Psoas muscle (tissue), 8 donors: ENCODE measurements around the gene LCLAT1. TPM values are rescaled to one million over a fixed set of nuclear protein-coding genes. Genes with fewer than 3 reads are reported as not detected.
A peak's percentile ranks its signal among the peaks of the same experiment; 100 is the strongest.

Source experiments
- ATAC-seq, 4 donors: fragments of 200-7000 bp; cut with Tn5 transposase; one replicate each; pipeline ENCODE4 v1.9.1; 2020; ENCODE audit warnings: moderate library complexity in 3 of 4, mild to moderate bottlenecking in 2 of 4
- DNase-seq, 2 donors: peaks; one replicate each; pipeline ENCODE4 v3.0.0-alpha.2; 2020
- H3K27ac ChIP-seq: fragments of 200-600 bp; one replicate; pipeline ENCODE4 v1.8.0; 2022
- H3K27me3 ChIP-seq, 3 donors: fragments of 200-600 bp in 1 of 3; one replicate each; pipeline versions ENCODE4 v1.6.1 to v1.8.0; 2013 to 2022; ENCODE audit warnings: low read length in 2 of 3, mild to moderate bottlenecking in 2 of 3, moderate library complexity in 1 of 3; ENCODE audit not compliant: insufficient read depth in 3 of 3
- H3K36me3 ChIP-seq, 2 donors: fragments of 200-600 bp in 1 of 2; one replicate each; pipeline versions ENCODE4 v1.6.1 to v1.8.0; 2013 to 2022; ENCODE audit warnings: low read depth in 1 of 2, mild to moderate bottlenecking in 1 of 2, moderate library complexity in 1 of 2; ENCODE audit not compliant: insufficient read depth in 1 of 2
- H3K4me1 ChIP-seq: fragments of 200-600 bp; one replicate; pipeline ENCODE4 v1.8.0; 2022
- H3K4me3 ChIP-seq: fragments of 200-600 bp; one replicate; pipeline ENCODE4 v1.8.0; 2022; ENCODE audit warnings: mild to moderate bottlenecking
- H3K9me3 ChIP-seq: fragments of 200-600 bp; one replicate; pipeline ENCODE4 v1.8.0; 2022
- WGBS, 3 donors: extraction: QIAGEN DNeasy Blood & Tissue Kit; methylation state at CpG; one replicate each; pipeline versions ENCODE4 v1.1.6 to v1.1.7; 2013; 5-methylcytosine and 5-hydroxymethylcytosine counted together
- intact Hi-C, 2 donors: fragments of 100-400 bp; cut with DNase I; formaldehyde crosslinking; loops; one replicate each; pipeline versions ENCODE4 v1.11.0 to v1.14.2; 2022
- polyA plus RNA-seq, 3 donors: library from polyadenylated mRNA; stranded (reverse); fragments of 200-250 nt; gene quantifications; one replicate each; pipeline ENCODE4 v1.2.3, GENCODE V29; 2013
- total RNA-seq, 4 donors: library from RNA; stranded (reverse); fragmentation: NEBNext Ultra II Directional in 2 of 4; extraction: Animal tissue kit (Norgen Biotek cat#: 25700) in 2 of 4; gene quantifications; one replicate each; pipeline versions ENCODE4 v1.2.1 to v1.2.4, GENCODE V29; 2021 to 2023
- TF ChIP-seq, protein P1 (sequence below): fragments of 200-600 bp; IDR thresholded peaks from one replicate; pipeline ENCODE4 v1.8.0; 2022; ENCODE audit warnings: antibody characterized with exemption
- donor health status: healthy with polysubstance abuse.
- donor health status: DM: no; HTN: no; CAD: no; lungs with moderate emphysema.
- donor health status: Bipolar disorder and iron deficiency.
- donor health status: healthy.
- donor health status: DM: yes; HTN: yes; CAD: no.
- donor health status: DM: no; HTN: no; CAD: no.
- donor health status: DM: no; HTN: no; CAD: no.
- donor health status: DM: yes; HTN: yes; CAD: no.

LCLAT1 gene
- total and polyA plus RNA-seq, 7 donors = 4.2 to 18.8 (median 6.0) TPM

DNA sequence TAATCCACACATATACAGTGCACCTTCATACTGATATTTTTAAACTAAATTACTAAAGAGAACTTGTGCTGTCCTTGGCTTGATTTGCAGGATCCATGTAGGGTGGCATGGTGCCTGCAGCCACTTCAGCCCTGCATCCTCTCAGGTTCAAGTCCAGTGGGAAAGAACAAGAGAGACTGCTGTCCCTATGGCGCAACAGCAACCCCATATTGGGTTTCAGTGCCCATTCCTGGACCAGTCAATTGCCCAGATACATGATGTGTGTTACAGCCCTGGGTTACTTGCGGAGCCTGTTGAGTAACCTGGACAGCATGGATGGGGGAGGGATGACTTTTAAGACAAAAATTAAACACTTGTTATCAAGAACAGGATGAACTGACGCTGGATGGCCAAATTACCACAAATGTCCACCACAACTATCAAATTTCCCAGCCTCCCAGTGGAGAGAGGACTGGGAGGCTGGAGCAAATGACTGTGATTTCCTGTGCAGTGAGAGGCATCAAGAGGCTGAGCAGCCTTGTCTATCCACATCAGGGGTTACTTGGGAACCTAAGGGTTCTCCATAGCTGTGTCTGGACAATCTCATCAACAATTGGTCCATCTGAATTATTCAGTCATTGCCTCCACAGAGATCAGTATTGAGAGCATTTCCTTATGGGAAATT is 198.2 kb downstream of the LCLAT1 start:
- peak overlapping the region; percentile 71 for H3K27ac ChIP-seq
- H3K36me3 ChIP-seq = peaks cover 1 to 11% of the 10 kb centered on the region in 2 donors
- H3K27me3 ChIP-seq = no peaks in the 10 kb centered on the region
- no peak overlapping the region for H3K4me3 ChIP-seq
- peaks cover 28% of the 10 kb centered on the region for H3K4me1 ChIP-seq
- DNase-seq = peak; percentile 65 to 90
- peak; percentile 93 to 98 (median 97) for ATAC-seq
- TF ChIP-seq, protein P1, sequence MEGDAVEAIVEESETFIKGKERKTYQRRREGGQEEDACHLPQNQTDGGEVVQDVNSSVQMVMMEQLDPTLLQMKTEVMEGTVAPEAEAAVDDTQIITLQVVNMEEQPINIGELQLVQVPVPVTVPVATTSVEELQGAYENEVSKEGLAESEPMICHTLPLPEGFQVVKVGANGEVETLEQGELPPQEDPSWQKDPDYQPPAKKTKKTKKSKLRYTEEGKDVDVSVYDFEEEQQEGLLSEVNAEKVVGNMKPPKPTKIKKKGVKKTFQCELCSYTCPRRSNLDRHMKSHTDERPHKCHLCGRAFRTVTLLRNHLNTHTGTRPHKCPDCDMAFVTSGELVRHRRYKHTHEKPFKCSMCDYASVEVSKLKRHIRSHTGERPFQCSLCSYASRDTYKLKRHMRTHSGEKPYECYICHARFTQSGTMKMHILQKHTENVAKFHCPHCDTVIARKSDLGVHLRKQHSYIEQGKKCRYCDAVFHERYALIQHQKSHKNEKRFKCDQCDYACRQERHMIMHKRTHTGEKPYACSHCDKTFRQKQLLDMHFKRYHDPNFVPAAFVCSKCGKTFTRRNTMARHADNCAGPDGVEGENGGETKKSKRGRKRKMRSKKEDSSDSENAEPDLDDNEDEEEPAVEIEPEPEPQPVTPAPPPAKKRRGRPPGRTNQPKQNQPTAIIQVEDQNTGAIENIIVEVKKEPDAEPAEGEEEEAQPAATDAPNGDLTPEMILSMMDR = no peak
- intact Hi-C loops = no loop called here
- WGBS, 3 donors = 33 to 46% (median 35%) methylated on average over 3 of the region's 3 CpGs
- H3K9me3 ChIP-seq = no peaks in the 10 kb centered on the region

DNA sequence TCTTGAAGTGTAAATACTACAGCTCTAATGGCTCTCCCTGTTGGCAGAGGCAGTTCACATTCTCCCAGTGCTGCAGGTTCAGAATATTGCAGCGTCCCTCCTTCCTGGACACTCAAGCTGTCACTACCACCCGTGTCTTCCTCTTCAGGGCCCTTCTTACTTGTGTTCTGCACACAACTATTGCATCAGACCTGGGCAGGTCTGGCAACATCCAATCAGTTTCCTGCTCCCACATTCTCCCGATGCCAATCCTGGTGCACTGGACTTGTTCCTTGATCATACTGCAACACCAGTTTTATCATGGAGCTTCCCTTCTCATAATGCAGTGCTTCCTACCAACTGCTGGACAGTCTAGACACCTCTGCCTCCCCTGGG is 198.7 kb downstream of the LCLAT1 start:
- ATAC-seq (peak in 2 of 4 donors; percentile 16 to 30), DNase-seq (no peak)
- WGBS, 3 donors = 69 to 89% (median 78%) methylated on average over 3 of the region's 3 CpGs
- intact Hi-C loops = no loop called here
- peaks cover 28% of the 10 kb centered on the region for H3K4me1 ChIP-seq
- H3K27ac ChIP-seq = peak overlapping the region; percentile 71
- TF ChIP-seq, protein P1 = no peak
- H3K27me3 ChIP-seq = no peaks in the 10 kb centered on the region
- H3K4me3 ChIP-seq = no peak overlapping the region
- H3K36me3 ChIP-seq = peaks cover 0 to 6% of the 10 kb centered on the region in 2 donors
- no peaks in the 10 kb centered on the region for H3K9me3 ChIP-seq

DNA sequence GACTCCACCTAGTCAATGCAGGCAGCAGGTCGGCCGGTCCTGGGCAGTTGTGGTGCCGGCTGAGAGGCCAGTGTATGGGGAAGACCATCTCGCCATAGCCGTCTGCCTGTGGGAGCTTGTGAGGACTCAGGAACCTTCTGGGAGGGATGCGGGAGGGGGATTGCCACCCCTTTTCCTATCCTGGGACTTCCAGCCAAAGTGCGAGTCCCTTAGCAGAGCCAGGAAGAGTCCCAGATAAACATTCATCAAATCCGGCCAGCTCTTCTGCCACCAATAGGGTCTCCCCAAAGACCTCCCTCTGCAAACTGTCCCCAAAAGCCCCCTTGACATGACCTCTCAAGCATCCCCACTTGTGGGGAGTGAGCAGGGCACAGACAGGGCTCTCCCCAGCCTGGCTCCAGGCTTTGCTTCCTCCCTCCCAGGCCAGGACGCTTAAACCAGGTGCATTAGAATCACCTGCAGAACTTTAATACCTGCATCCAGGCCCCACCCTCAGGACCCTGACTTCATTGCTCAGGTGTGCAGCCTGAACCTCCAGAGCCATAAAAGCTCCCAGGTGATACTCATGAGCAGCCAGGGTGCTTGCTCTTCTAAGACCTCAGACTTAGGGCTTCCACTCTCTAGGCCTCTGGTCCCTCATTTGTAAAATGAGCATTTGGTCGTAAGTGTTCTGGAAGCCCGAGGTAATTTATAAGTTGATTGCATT is 200.9 kb downstream of the LCLAT1 start:
- Histone ChIP-seq H3K9me3 (no peaks in the 10 kb centered on the region), H3K27me3 (no peaks in the 10 kb centered on the region), H3K27ac (no peak overlapping the region), H3K4me3 (no peak overlapping the region), H3K36me3 (no peaks in the 10 kb centered on the region), H3K4me1 (peaks cover 28% of the 10 kb centered on the region)
- intact Hi-C loops = no loop called here
- WGBS, 3 donors = 86 to 95% (median 87%) methylated on average over 11 of the region's 11 CpGs
- TF ChIP-seq, protein P1 = no peak
- ATAC-seq (no peak), DNase-seq (no peak)

DNA sequence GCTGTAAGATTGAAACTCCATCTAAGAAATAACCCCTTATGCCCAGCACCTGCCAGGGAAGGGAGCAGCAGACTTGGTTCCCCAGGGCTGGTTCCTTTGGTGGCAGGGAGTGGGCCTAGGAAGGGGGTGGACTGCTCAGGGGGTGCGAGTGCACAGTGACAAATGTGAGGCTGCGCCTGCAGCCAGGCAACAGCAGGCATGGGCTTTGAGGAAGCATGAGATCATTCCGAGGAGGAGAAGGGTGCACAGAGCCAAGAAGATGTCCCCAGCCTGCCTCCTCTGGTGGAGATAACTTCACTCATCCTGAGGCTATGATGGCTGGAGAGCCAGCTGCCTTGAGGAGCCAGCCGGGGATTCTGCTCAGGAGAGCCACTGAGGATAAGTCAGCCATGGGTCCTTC is 202.2 kb downstream of the LCLAT1 start:
- no peak overlapping the region for H3K4me3 ChIP-seq
- DNase-seq (no peak), ATAC-seq (no peak)
- TF ChIP-seq, protein P1 = no peak
- H3K27me3 ChIP-seq = no peaks in the 10 kb centered on the region
- H3K36me3 ChIP-seq = no peaks in the 10 kb centered on the region
- 17 to 66% (median 29%) methylated on average over 4 of the region's 4 CpGs for WGBS, 3 donors
- intact Hi-C loops = no loop called here
- H3K4me1 ChIP-seq = peaks cover 37% of the 10 kb centered on the region
- no peak overlapping the region for H3K27ac ChIP-seq
- no peaks in the 10 kb centered on the region for H3K9me3 ChIP-seq
